Activated CD4-positive, alpha-beta T cell treated with anti-CD3 and anti-CD28 coated beads, Interleukin-2, Interleukin-4, amounts not matched to agents 100 ng/mL and 50 ng/mL, durations not matched to agents 16 hours and 8 hours (primary cell): ENCODE data around the gene HAO2.

Experiments
- DNase-seq: peaks from one replicate; pipeline ENCODE4 v3.0.0-alpha.2; 2020; ENCODE audit warnings: low spot score

The HAO2 gene

GRCh38 chr1:119380304-119380703 is 11.7 kb downstream of the HAO2 start:
- DNase-seq: no peak

- DNase-seq: no peak
These were observed 12.5 kb downstream of the HAO2 start for GRCh38 chr1:119380983-119381662.

- DNase-seq: no peak
These were observed 16.0 kb downstream of the HAO2 start for GRCh38 chr1:119384591-119384990.

- DNase-seq: no peak
These were observed 17.1 kb downstream of the HAO2 start for GRCh38 chr1:119385650-119386049.

GRCh38 chr1:119387858-119388257 is 19.3 kb downstream of the HAO2 start:
- no peak for DNase-seq

- DNase-seq: no peak
These were observed 19.9 kb downstream of the HAO2 start for GRCh38 chr1:119388450-119388849.

- DNase-seq: no peak
These were observed 21.9 kb downstream of the HAO2 start for GRCh38 chr1:119390526-119390925.

- no peak for DNase-seq
These were observed 23.2 kb downstream of the HAO2 start for GRCh38 chr1:119391749-119392148.

- no peak for DNase-seq
These were observed 25.5 kb downstream of the HAO2 start for GRCh38 chr1:119394085-119394484.

- DNase-seq: no peak
These were observed 28.4 kb downstream of the HAO2 start for GRCh38 chr1:119396982-119397381.

GRCh38 chr1:119397986-119398385 is 29.4 kb downstream of the HAO2 start:
- no peak for DNase-seq

GRCh38 chr1:119404736-119405135 is 36.2 kb downstream of the HAO2 start:
- no peak for DNase-seq

- no peak for DNase-seq
These were observed 41.1 kb downstream of the HAO2 start for GRCh38 chr1:119409731-119410130.

GRCh38 chr1:119410961-119411360 is 42.4 kb downstream of the HAO2 start:
- DNase-seq: no peak

- no peak for DNase-seq
These were observed 46.4 kb downstream of the HAO2 start, which contains the start of gene HSD3B2 for GRCh38 chr1:119414950-119415349. TSS of gene HSD3B2 (plus strand) at chr1:119415150. CDS start at chr1:119415420, 270 bp downstream.

- DNase-seq: no peak
These were observed 47.5 kb downstream of the HAO2 start for GRCh38 chr1:119416006-119416640.

- DNase-seq: no peak
These were observed 50.5 kb downstream of the HAO2 start for GRCh38 chr1:119419109-119419508.

- DNase-seq: no peak
These were observed 52.1 kb downstream of the HAO2 start for GRCh38 chr1:119420638-119421037.

GRCh38 chr1:119422631-119423030 is 54.0 kb downstream of the HAO2 start:
- no peak for DNase-seq

GRCh38 chr1:119428991-119429390 is 60.4 kb downstream of the HAO2 start:
- no peak for DNase-seq

- DNase-seq: no peak
These were observed 61.1 kb downstream of the HAO2 start for GRCh38 chr1:119429687-119430086.

- no peak for DNase-seq
These were observed 61.9 kb downstream of the HAO2 start for GRCh38 chr1:119430486-119430885.

- DNase-seq: no peak
These were observed 63.3 kb downstream of the HAO2 start for GRCh38 chr1:119431836-119432235.

GRCh38 chr1:119435052-119435451 is 66.5 kb downstream of the HAO2 start:
- DNase-seq: no peak
